Lung (tissue), 12 donors: ENCODE measurements around the gene TBC1D17. TPM values are rescaled to one million over a fixed set of nuclear protein-coding genes. Genes with fewer than 3 reads are reported as not detected.

Experiments used
- ATAC-seq: fragments of 200-7000 bp; cut with Tn5 transposase; one replicate; pipeline ENCODE4 v1.9.1; 2020; ENCODE audit warnings: moderate number of reproducible peaks; ENCODE audit not compliant: insufficient read depth, low FRiP score
- DNase-seq, 3 donors: peaks; one replicate each; pipeline ENCODE4 v3.0.0-alpha.2; 2013 to 2017
- H3K27ac ChIP-seq, 2 donors: one replicate each; pipeline ENCODE4 v1.5.1; 2013; ENCODE audit warnings: mild to moderate bottlenecking in 2 of 2, moderate library complexity in 2 of 2, control low read depth in 1 of 2, inconsistent platforms in 1 of 2, low read depth in 1 of 2, low read length in 1 of 2
- H3K27me3 ChIP-seq, 3 donors: one replicate each; pipeline ENCODE4 v1.5.1; 2013; ENCODE audit warnings: low read length in 2 of 3; ENCODE audit not compliant: control insufficient read depth in 3 of 3, insufficient read depth in 3 of 3
- H3K36me3 ChIP-seq, 4 donors: one replicate each; pipeline ENCODE4 v1.5.1; 2013; ENCODE audit warnings: low read length in 4 of 4, mild to moderate bottlenecking in 1 of 4, moderate library complexity in 1 of 4; ENCODE audit not compliant: control insufficient read depth in 4 of 4, insufficient read depth in 4 of 4
- H3K4me1 ChIP-seq, 5 donors: one replicate each; pipeline ENCODE4 v1.5.1; 2013; ENCODE audit warnings: low read length in 5 of 5, mild to moderate bottlenecking in 2 of 5, moderate library complexity in 1 of 5; ENCODE audit not compliant: control insufficient read depth in 5 of 5, insufficient read depth in 5 of 5
- H3K4me3 ChIP-seq: one replicate; pipeline ENCODE4 v1.5.1; 2013; ENCODE audit warnings: mild to moderate bottlenecking, control low read depth, moderate library complexity
- H3K9ac ChIP-seq, 2 donors: one replicate each; pipeline ENCODE4 v1.5.1; 2013; ENCODE audit warnings: low read length in 2 of 2, control low read depth in 1 of 2; ENCODE audit not compliant: insufficient read depth in 1 of 2
- H3K9me3 ChIP-seq, 4 donors: one replicate each; pipeline ENCODE4 v1.5.1; 2013; ENCODE audit warnings: low read length in 3 of 4, mild to moderate bottlenecking in 1 of 4, moderate library complexity in 1 of 4; ENCODE audit not compliant: control insufficient read depth in 4 of 4, insufficient read depth in 3 of 4
- CTCF ChIP-seq: IDR thresholded peaks from 2 replicates; pipeline ENCODE4 v1.5.1; 2012; ENCODE audit warnings: mild to moderate bottlenecking; ENCODE audit errors: control extremely low read depth, extremely low read depth
- WGBS, 2 donors: extraction: QIAGEN DNeasy Blood & Tissue Kit; methylation state at CpG; one replicate each; pipeline ENCODE4 v1.1.7; 2013; 5-methylcytosine and 5-hydroxymethylcytosine counted together
- polyA plus RNA-seq, 2 donors: library from polyadenylated mRNA; stranded (reverse); fragments of 200-250 nt; gene quantifications; one replicate each; pipeline ENCODE4 v1.2.1, GENCODE V29; 2013
- total RNA-seq, 2 donors: library from RNA; depleted of rRNA in 1 of 2; stranded (reverse); fragments of >200 nt in 1 of 2; gene quantifications; one replicate each; pipeline ENCODE4 v1.2.1, GENCODE V29; 2014 to 2021
- donor health status: control.
- donor health status: control.
- donor health status: Bipolar disorder and iron deficiency.
- donor health status: healthy.
- donor health status: DM: yes; HTN: yes; CAD: no.

TBC1D17 gene
- total and polyA plus RNA-seq, 4 donors = 23.3 to 52.9 (median 32.4) TPM

GRCh38 chr19:49926515-49926914 is 49.0 kb downstream of the TBC1D17 start:
- DNase-seq = no peak
- Histone ChIP-seq H3K36me3 (peaks cover 4 to 38% (median 29%) of the 10 kb centered on the region in 4 donors), H3K9ac (no peak overlapping the region), H3K27me3 (no peaks in the 10 kb centered on the region), H3K27ac (no peak overlapping the region), H3K9me3 (no peaks in the 10 kb centered on the region), H3K4me3 (no peak overlapping the region), H3K4me1 (peaks cover 0 to 16% (median 11%) of the 10 kb centered on the region in 5 donors)
- 94% methylated on average over 10 of the region's 10 CpGs for WGBS, 2 donors
- no peak for TF ChIP-seq CTCF
- no peak for ATAC-seq

- Histone ChIP-seq H3K27ac (no peak overlapping the region), H3K9me3 (no peaks in the 10 kb centered on the region), H3K36me3 (peaks cover 3 to 30% (median 25%) of the 10 kb centered on the region in 4 donors), H3K4me1 (peaks cover 0 to 16% (median 11%) of the 10 kb centered on the region in 5 donors), H3K27me3 (no peaks in the 10 kb centered on the region), H3K4me3 (no peak overlapping the region), H3K9ac (peak overlapping the region; percentile 8 to 75)
- ATAC-seq = no peak
- DNase-seq = no peak
- TF ChIP-seq CTCF = no peak
- WGBS, 2 donors = 80 to 84% methylated on average over 14 of the region's 14 CpGs
These were observed 50.2 kb downstream of the TBC1D17 start for GRCh38 chr19:49927526-49928264.

GRCh38 chr19:49929121-49929610 is 51.7 kb downstream of the TBC1D17 start, which contains the start of the genes ATF5 and NUP62:
TSS of gene ATF5 (plus strand) at chr19:49929205. CDS start at chr19:49930851, 1,646 bp downstream.
TSS of gene NUP62 (minus strand) at chr19:49929504. CDS start at chr19:49909807, 19,697 bp downstream.
- peak within 1 kb of the TSS; percentile 88 to 90 for H3K27ac ChIP-seq
- H3K4me3 ChIP-seq = peak within 1 kb of the TSS; percentile 93
- H3K4me1 ChIP-seq = peaks cover 0 to 16% (median 11%) of the 10 kb centered on the region in 5 donors
- H3K36me3 ChIP-seq = peaks cover 0 to 25% (median 14%) of the 10 kb centered on the region in 4 donors
- no peaks in the 10 kb centered on the region for H3K27me3 ChIP-seq
- H3K9ac ChIP-seq = peak within 1 kb of the TSS; percentile 33 to 82
- 1% methylated on average over 38 to 48 of the region's 48 CpGs for WGBS, 2 donors
- TF ChIP-seq CTCF = no peak
- H3K9me3 ChIP-seq = no peaks in the 10 kb centered on the region
- DNase-seq = peak in 2 of 3 donors; percentile 67 to 94
- ATAC-seq = peak; percentile 67
